Naive thymus-derived CD4-positive, alpha-beta T cell (primary cell): ENCODE data around the gene MOV10. TPM values are rescaled to one million over a fixed set of nuclear protein-coding genes. Genes with fewer than 3 reads are reported as not detected.

Source experiments
- ATAC-seq: fragments of 150-1000 bp; cut with Tn5 transposase; 2 replicates; pipeline ENCODE4 v1.10.0; 2021; ENCODE audit warnings: mild to moderate bottlenecking, moderate library complexity
- CTCF ChIA-PET: fragments of 350-600 bp; sonication (Branson Sonifier 250); formaldehyde crosslinking; loops from one replicate; lab custom pipeline; 2021; ENCODE audit warnings: antibody characterized with exemption; lab: Charles Lee
- POLR2A ChIA-PET: fragments of 350-600 bp; sonication (Branson Sonifier 250); formaldehyde crosslinking; loops from one replicate; lab custom pipeline; 2021; ENCODE audit warnings: antibody characterized with exemption, inconsistent platforms; lab: Charles Lee
- DNase-seq, 9 donors: peaks; one replicate each; pipeline versions ENCODE4 v3.0.0 to v3.0.0-alpha.2; 2020 to 2022; ENCODE audit warnings: mixed read lengths in 1 of 9
- H3K27ac ChIP-seq: one replicate; pipeline ENCODE4 v1.7.0; 2013; ENCODE audit warnings: mild to moderate bottlenecking, low read depth, low read length, moderate library complexity
- H3K27me3 ChIP-seq, 2 donors: one replicate each; pipeline ENCODE4 v1.7.0; 2013; ENCODE audit warnings: low read length in 2 of 2, mild to moderate bottlenecking in 2 of 2, moderate library complexity in 2 of 2; ENCODE audit not compliant: control insufficient read depth in 2 of 2, insufficient read depth in 2 of 2
- H3K36me3 ChIP-seq, 3 experiments: 1 replicate in 2 of 3; 2 replicates in 1 of 3; pipeline ENCODE4 v1.7.0; 2013; ENCODE audit warnings: low read length in 3 of 3, mild to moderate bottlenecking in 3 of 3, moderate library complexity in 1 of 3; ENCODE audit not compliant: insufficient read depth in 3 of 3, control insufficient read depth in 2 of 3
- H3K4me1 ChIP-seq, 2 donors: one replicate each; pipeline ENCODE4 v1.7.0; 2013; ENCODE audit warnings: low read length in 2 of 2, mild to moderate bottlenecking in 2 of 2, moderate library complexity in 1 of 2; ENCODE audit not compliant: control insufficient read depth in 2 of 2, insufficient read depth in 2 of 2
- H3K4me3 ChIP-seq: 2 replicates; pipeline ENCODE4 v1.7.0; 2013; ENCODE audit warnings: mild to moderate bottlenecking, low read length
- H3K9me3 ChIP-seq, 3 experiments: 1 replicate in 2 of 3; 2 replicates in 1 of 3; pipeline ENCODE4 v1.7.0; 2013; ENCODE audit warnings: low read length in 3 of 3; ENCODE audit not compliant: control insufficient read depth in 2 of 3
- H3K27ac Mint-ChIP-seq, 9 donors: one replicate each; pipeline ENCODE4 v1.8.0; 2020 to 2022; ENCODE audit warnings: mixed read lengths in 9 of 9, mild to moderate bottlenecking in 8 of 9, moderate library complexity in 5 of 9, inconsistent platforms in 2 of 9
- H3K27me3 Mint-ChIP-seq, 5 donors: one replicate each; pipeline ENCODE4 v1.8.0; 2021 to 2022; ENCODE audit warnings: mixed read lengths in 5 of 5, mild to moderate bottlenecking in 1 of 5
- H3K36me3 Mint-ChIP-seq, 5 donors: one replicate each; pipeline ENCODE4 v1.8.0; 2020 to 2022; ENCODE audit warnings: mixed read lengths in 5 of 5, mild to moderate bottlenecking in 3 of 5, inconsistent platforms in 1 of 5
- H3K4me1 Mint-ChIP-seq, 7 donors: one replicate each; pipeline ENCODE4 v1.8.0; 2020 to 2022; ENCODE audit warnings: mixed read lengths in 7 of 7, mild to moderate bottlenecking in 3 of 7, inconsistent platforms in 1 of 7
- H3K4me3 Mint-ChIP-seq, 10 donors: one replicate each; pipeline ENCODE4 v1.8.0; 2020 to 2022; ENCODE audit warnings: mild to moderate bottlenecking in 10 of 10, mixed read lengths in 10 of 10, moderate library complexity in 6 of 10, inconsistent platforms in 2 of 10
- H3K9me3 Mint-ChIP-seq, 11 donors: one replicate each; pipeline ENCODE4 v1.8.0; 2020 to 2022; ENCODE audit warnings: mixed read lengths in 11 of 11, mild to moderate bottlenecking in 4 of 11, inconsistent platforms in 1 of 11, moderate library complexity in 1 of 11
- intact Hi-C, 2 donors: fragments of 100-400 bp; cut with micrococcal nuclease; formaldehyde crosslinking; loops; one replicate each; pipeline ENCODE4 v1.15.1; 2023
- polyA plus RNA-seq, 2 donors: library from polyadenylated mRNA; unstranded; fragments of 300-500 nt; fragmentation: Illumina TruSeq; gene quantifications; one replicate each; pipeline ENCODE4 v1.2.3, GENCODE V29; 2021
- total RNA-seq, 6 experiments: library from RNA in 5 of 6; stranded (reverse) in 5 of 6; gene quantifications; 1 replicate in 5 of 6; 2 replicates in 1 of 6; pipeline ENCODE4 v1.2.3 and lab custom pipeline; 2021 to 2026

Gene MOV10
- 100 to 1,000 TPM in 1 of 5 experiments, 10 to 100 TPM in 4; 85.5 to 126 (median 90.1) TPM for total RNA-seq
- polyA plus RNA-seq, result 10 to 100 TPM; 26.1 to 55.9 TPM
- 104 reads per million, percentile 85 among the genes with 10 or more reads in this experiment for total RNA-seq (lab: John Stamatoyannopoulos, UW)

- CTCF ChIA-PET, result interaction anchor here (0.8 to 2.8 kb wide), 5 partner anchors 27 to 175 kb away, joined by 3 to 6 read pairs (median 3); partner anchors contain the start of genes CAPZA1 and ST7L
- POLR2A ChIA-PET, result interaction anchor here (0.5 to 5.6 kb wide), 18 partner anchors 9 to 1917 kb away, joined by 3 to 76 read pairs (median 4); partner anchors contain the start of genes CAPZA1, LRIG2, MAGI3 and PPM1J
Observed at GRCh38 chr1:112674440-112674985, at the start of gene MOV10. TSS of gene MOV10 (plus strand) at chr1:112674659. CDS start at chr1:112674913, 254 bp downstream.

GRCh38 chr1:112625696-112626095, 48.8 kb upstream of the MOV10 start:
- peak overlapping the region; percentile 50 for H3K27ac ChIP-seq
- H3K4me3 Mint-ChIP-seq, result peak overlapping the region in 5 of 10 donors; percentile 2 to 69 (median 36)
- H3K4me3 ChIP-seq, result no peak overlapping the region
- ATAC-seq (peak; percentile 25), DNase-seq (no peak)
- ChIA-PET POLR2A (interaction anchor here (1.1 kb wide), 1 partner anchor 48 kb away, joined by 5 read pairs; the partner anchor contains the start of gene MOV10), CTCF (no interaction called here)
- no peaks in the 10 kb centered on the region for H3K27me3 Mint-ChIP-seq
- H3K36me3 ChIP-seq, result peaks cover 0 to 14% (median 3%) of the 10 kb centered on the region in 3 experiments
- no peaks in the 10 kb centered on the region for H3K9me3 ChIP-seq
- H3K4me1 ChIP-seq, result peaks cover 39 to 41% of the 10 kb centered on the region in 2 donors
- no peaks in the 10 kb centered on the region for H3K27me3 ChIP-seq
- H3K9me3 Mint-ChIP-seq, result peaks cover 0 to 1% (median 0%) of the 10 kb centered on the region in 11 donors
- H3K4me1 Mint-ChIP-seq, result peaks cover 54 to 88% (median 80%) of the 10 kb centered on the region in 7 donors
- peak overlapping the region in 6 of 9 donors; percentile 43 to 90 (median 64) for H3K27ac Mint-ChIP-seq
- intact Hi-C loops, result loop anchor here in 1 of 2 donors (1.0 kb wide), 1 partner anchor 11 kb away; no protein-coding TSS in a partner anchor
- peaks cover 8 to 35% (median 16%) of the 10 kb centered on the region in 5 donors for H3K36me3 Mint-ChIP-seq

More at GRCh38 chr1:112674440-112674985, at the start of gene MOV10:
- peaks cover 17 to 19% of the 10 kb centered on the region in 2 donors for H3K4me1 ChIP-seq
- H3K4me3 ChIP-seq, result peak within 1 kb of the TSS; percentile 92
- peak; percentile 38 to 62 (median 59) for DNase-seq
- no peaks in the 10 kb centered on the region for H3K9me3 ChIP-seq
- Mint-ChIP-seq H3K9me3 (no peaks in the 10 kb centered on the region), H3K4me1 (peaks cover 37 to 62% (median 58%) of the 10 kb centered on the region in 7 donors), H3K27ac (peak within 1 kb of the TSS; percentile 90 to 98 (median 95)), H3K27me3 (no peaks in the 10 kb centered on the region), H3K4me3 (peak within 1 kb of the TSS; percentile 94 to 99 (median 97)), H3K36me3 (peaks cover 0 to 48% (median 5%) of the 10 kb centered on the region in 5 donors)
- intact Hi-C loops, result loop anchor here (1.0 to 10.0 kb wide), 7 partner anchors 31 to 280 kb away; partner anchors contain the start of genes PPM1J (in 2 of the 2), WNT2B (in 2 of the 2), CAPZA1 (in 1 of the 2) and CTTNBP2NL (in 1 of the 2)
- H3K27me3 ChIP-seq, result no peaks in the 10 kb centered on the region
- peak; percentile 73 for ATAC-seq
- peaks cover 0 to 19% (median 17%) of the 10 kb centered on the region in 3 experiments for H3K36me3 ChIP-seq
- peak within 1 kb of the TSS; percentile 88 for H3K27ac ChIP-seq

- Histone ChIP-seq H3K27me3 (no peaks in the 10 kb centered on the region), H3K4me3 (no peak overlapping the region), H3K27ac (no peak overlapping the region), H3K9me3 (no peaks in the 10 kb centered on the region), H3K36me3 (peaks cover 0 to 19% (median 3%) of the 10 kb centered on the region in 3 experiments), H3K4me1 (peaks cover 36 to 40% of the 10 kb centered on the region in 2 donors)
- DNase-seq (no peak), ATAC-seq (no peak)
- ChIA-PET CTCF (no interaction called here), POLR2A (interaction anchor here (1.1 kb wide), 1 partner anchor 48 kb away, joined by 5 read pairs; the partner anchor contains the start of gene MOV10)
- H3K4me1 Mint-ChIP-seq, result peaks cover 55 to 88% (median 80%) of the 10 kb centered on the region in 7 donors
- H3K27ac Mint-ChIP-seq, result peak overlapping the region in 6 of 9 donors; percentile 12 to 90 (median 20)
- H3K36me3 Mint-ChIP-seq, result peaks cover 8 to 40% (median 21%) of the 10 kb centered on the region in 5 donors
- peaks cover 0 to 1% (median 0%) of the 10 kb centered on the region in 11 donors for H3K9me3 Mint-ChIP-seq
- no peaks in the 10 kb centered on the region for H3K27me3 Mint-ChIP-seq
- peak overlapping the region in 4 of 10 donors; percentile 19 to 40 (median 30) for H3K4me3 Mint-ChIP-seq
- intact Hi-C loops, result no loop called here
Observed at GRCh38 chr1:112626193-112626592, 48.3 kb upstream of the MOV10 start.

GRCh38 chr1:112626887-112627286, 47.6 kb upstream of the MOV10 start:
- no peaks in the 10 kb centered on the region for H3K27me3 ChIP-seq
- H3K36me3 ChIP-seq, result peaks cover 0 to 21% (median 3%) of the 10 kb centered on the region in 3 experiments
- H3K9me3 Mint-ChIP-seq, result peaks cover 0 to 1% (median 0%) of the 10 kb centered on the region in 11 donors
- H3K4me1 ChIP-seq, result peaks cover 33 to 47% of the 10 kb centered on the region in 2 donors
- H3K27me3 Mint-ChIP-seq, result no peaks in the 10 kb centered on the region
- no peaks in the 10 kb centered on the region for H3K9me3 ChIP-seq
- H3K36me3 Mint-ChIP-seq, result peaks cover 8 to 44% (median 26%) of the 10 kb centered on the region in 5 donors
- DNase-seq (no peak), ATAC-seq (no peak)
- ChIA-PET CTCF (no interaction called here), POLR2A (no interaction called here)
- no peak overlapping the region for H3K4me3 ChIP-seq
- no peak overlapping the region for H3K27ac ChIP-seq
- intact Hi-C loops, result no loop called here
- peak overlapping the region in 5 of 9 donors; percentile 14 to 90 (median 38) for H3K27ac Mint-ChIP-seq
- H3K4me1 Mint-ChIP-seq, result peaks cover 62 to 91% (median 86%) of the 10 kb centered on the region in 7 donors
- peak overlapping the region in 5 of 10 donors; percentile 11 to 40 (median 23) for H3K4me3 Mint-ChIP-seq

- H3K4me1 ChIP-seq, result peaks cover 41 to 55% of the 10 kb centered on the region in 2 donors
- Mint-ChIP-seq H3K27me3 (no peaks in the 10 kb centered on the region), H3K27ac (peak overlapping the region in 5 of 9 donors; percentile 2 to 56 (median 30)), H3K4me1 (peaks cover 62 to 91% (median 87%) of the 10 kb centered on the region in 7 donors), H3K9me3 (peaks cover 0 to 1% (median 0%) of the 10 kb centered on the region in 11 donors), H3K4me3 (peak overlapping the region in 3 of 10 donors; percentile 34 to 42 (median 40)), H3K36me3 (peaks cover 8 to 50% (median 38%) of the 10 kb centered on the region in 5 donors)
- no peak for ATAC-seq
- no peaks in the 10 kb centered on the region for H3K9me3 ChIP-seq
- intact Hi-C loops, result loop anchor here in 1 of 2 donors (2.0 kb wide), 1 partner anchor 14 kb away; no protein-coding TSS in a partner anchor
- H3K27ac ChIP-seq, result no peak overlapping the region
- ChIA-PET CTCF (no interaction called here), POLR2A (no interaction called here)
- no peak for DNase-seq
- peaks cover 0 to 21% (median 3%) of the 10 kb centered on the region in 3 experiments for H3K36me3 ChIP-seq
- H3K4me3 ChIP-seq, result no peak overlapping the region
- no peaks in the 10 kb centered on the region for H3K27me3 ChIP-seq
Observed at GRCh38 chr1:112628516-112628915, 45.9 kb upstream of the MOV10 start.

DNA sequence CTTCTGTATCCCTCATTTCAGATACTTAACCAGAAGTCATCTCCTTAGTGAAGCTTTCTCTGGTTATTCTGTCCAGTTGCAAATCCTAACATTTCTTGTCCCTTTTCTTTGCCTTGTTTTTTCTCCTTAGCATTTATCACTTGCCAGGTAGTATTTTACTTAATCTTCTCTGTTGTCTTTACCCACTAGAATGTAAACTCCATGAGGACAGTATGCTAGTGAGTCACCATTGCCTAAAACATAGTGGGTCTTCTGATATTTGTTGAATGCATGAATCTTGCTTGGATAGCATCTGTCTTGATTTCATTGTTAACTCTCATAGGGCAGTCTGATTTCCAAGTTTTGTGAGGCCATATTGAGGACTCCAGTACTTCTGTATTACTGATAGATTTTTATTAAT, 45.2 kb upstream of the MOV10 start:
- Mint-ChIP-seq H3K9me3 (peaks cover 0 to 1% (median 0%) of the 10 kb centered on the region in 11 donors), H3K36me3 (peaks cover 8 to 56% (median 42%) of the 10 kb centered on the region in 5 donors), H3K27me3 (no peaks in the 10 kb centered on the region), H3K4me3 (peak overlapping the region in 6 of 10 donors; percentile 3 to 42 (median 26)), H3K4me1 (peaks cover 68 to 94% (median 91%) of the 10 kb centered on the region in 7 donors), H3K27ac (peak overlapping the region in 8 of 9 donors; percentile 2 to 73 (median 30))
- no peak for ATAC-seq
- peaks cover 41 to 62% of the 10 kb centered on the region in 2 donors for H3K4me1 ChIP-seq
- H3K27me3 ChIP-seq, result no peaks in the 10 kb centered on the region
- H3K27ac ChIP-seq, result no peak overlapping the region
- peaks cover 0 to 21% (median 3%) of the 10 kb centered on the region in 3 experiments for H3K36me3 ChIP-seq
- intact Hi-C loops, result loop anchor here in 1 of 2 donors (2.0 kb wide), 1 partner anchor 14 kb away; no protein-coding TSS in a partner anchor
- CTCF ChIA-PET, result no interaction called here
- no peak overlapping the region for H3K4me3 ChIP-seq
- no peak for DNase-seq
- no peaks in the 10 kb centered on the region for H3K9me3 ChIP-seq
- POLR2A ChIA-PET, result interaction anchor here (0.9 kb wide), 1 partner anchor 11 kb away, joined by 3 read pairs; no protein-coding TSS in a partner anchor
